Measurements from ENCODE around the gene PIGQ. TPM values are rescaled to one million over a fixed set of nuclear protein-coding genes. Genes with fewer than 3 reads are reported as not detected.
A peak's percentile ranks its signal among the peaks of the same experiment; 100 is the strongest.

PIGQ gene
- total and polyA plus RNA-seq, 2 donors (not counting 1 experiment from before 2014, with no cell fraction given), result 11.2 to 22.3 TPM

GRCh38 chr16:590188-590814 lies 20.5 kb downstream of the PIGQ start:
- DNase-seq (ENCODE audit: low read depth in 2 of 2), result peak; percentile 37 to 41
- Histone ChIP-seq H3K36me3 (ENCODE audit: control insufficient read depth, insufficient read depth, low read length) (no peaks in the 10 kb centered on the region), H3K79me2 (ENCODE audit: control insufficient read depth, insufficient read depth, low read length) (peaks cover 19% of the 10 kb centered on the region), H3K9me3 (ENCODE audit: control insufficient read depth, insufficient read depth, low read depth, low read length) (no peaks in the 10 kb centered on the region), H3K4me2 (ENCODE audit: extremely low read depth, insufficient read depth, low read length) (peak overlapping the region; percentile 99), H3K27me3 (ENCODE audit: control insufficient read depth, insufficient read depth, low read length) (no peaks in the 10 kb centered on the region), H2AFZ (ENCODE audit: low read length) (peak overlapping the region; percentile 68), H3K4me3 (replicated peaks in 1 of 4; ENCODE audit: control extremely low read depth in 1 of 4, insufficient read depth in 1 of 4, low read depth in 3 of 4, low read length in 4 of 4) (peak overlapping the region; percentile 57 to 88 (median 86)), H4K20me1 (ENCODE audit: control insufficient read depth, extremely low read depth, insufficient read depth, low read length) (no peaks in the 10 kb centered on the region), H3K4me1 (ENCODE audit: control insufficient read depth, extremely low read depth, insufficient read depth, low read length) (peaks cover 16% of the 10 kb centered on the region), H3K9ac (ENCODE audit: insufficient read depth, low read length) (peak overlapping the region; percentile 74), H3K27ac (ENCODE audit: insufficient read depth, low read length) (peak overlapping the region; percentile 61)
- TF ChIP-seq CTCF (conservative IDR thresholded peaks at IDR 0.05 in 1 of 2, IDR thresholded peaks at IDR 0.05 in 1 of 2; ENCODE audit: low read depth in 1 of 2, low read length in 2 of 2) (no peak), EZH2 (IDR thresholded peaks at IDR 0.05; ENCODE audit: low read length, missing control alignments) (no peak)

- H3K27me3 ChIP-seq (ENCODE audit: control insufficient read depth, insufficient read depth, low read length), result no peaks in the 10 kb centered on the region
- peaks cover 19% of the 10 kb centered on the region for H3K79me2 ChIP-seq (ENCODE audit: control insufficient read depth, insufficient read depth, low read length)
- H2AFZ ChIP-seq (ENCODE audit: low read length), result no peak overlapping the region
These were observed 21.0 kb downstream of the PIGQ start for GRCh38 chr16:590815-591200.

GRCh38 chr16:591231-591630 lies 21.5 kb downstream of the PIGQ start:
- Histone ChIP-seq H3K4me1 (ENCODE audit: control insufficient read depth, extremely low read depth, insufficient read depth, low read length) (peaks cover 12% of the 10 kb centered on the region), H4K20me1 (ENCODE audit: control insufficient read depth, extremely low read depth, insufficient read depth, low read length) (no peaks in the 10 kb centered on the region), H3K79me2 (ENCODE audit: control insufficient read depth, insufficient read depth, low read length) (peaks cover 22% of the 10 kb centered on the region), H3K27me3 (ENCODE audit: control insufficient read depth, insufficient read depth, low read length) (no peaks in the 10 kb centered on the region), H2AFZ (ENCODE audit: low read length) (no peak overlapping the region), H3K4me2 (ENCODE audit: extremely low read depth, insufficient read depth, low read length) (peak overlapping the region; percentile 99), H3K9me3 (ENCODE audit: control insufficient read depth, insufficient read depth, low read depth, low read length) (no peaks in the 10 kb centered on the region), H3K4me3 (replicated peaks in 1 of 4; ENCODE audit: control extremely low read depth in 1 of 4, insufficient read depth in 1 of 4, low read depth in 3 of 4, low read length in 4 of 4) (peak overlapping the region in 3 of 4 experiments; percentile 57 to 88 (median 86)), H3K27ac (ENCODE audit: insufficient read depth, low read length) (no peak overlapping the region), H3K9ac (ENCODE audit: insufficient read depth, low read length) (no peak overlapping the region), H3K36me3 (ENCODE audit: control insufficient read depth, insufficient read depth, low read length) (no peaks in the 10 kb centered on the region)
- DNase-seq (ENCODE audit: low read depth in 2 of 2), result no peak
- TF ChIP-seq CTCF (conservative IDR thresholded peaks at IDR 0.05 in 1 of 2, IDR thresholded peaks at IDR 0.05 in 1 of 2; ENCODE audit: low read depth in 1 of 2, low read length in 2 of 2), result no peak
- no peak for TF ChIP-seq EZH2 (IDR thresholded peaks at IDR 0.05; ENCODE audit: low read length, missing control alignments)

More at GRCh38 chr16:590815-591200, 21.0 kb downstream of the PIGQ start:
- Histone ChIP-seq H3K36me3 (ENCODE audit: control insufficient read depth, insufficient read depth, low read length) (no peaks in the 10 kb centered on the region), H3K9me3 (ENCODE audit: control insufficient read depth, insufficient read depth, low read depth, low read length) (no peaks in the 10 kb centered on the region), H3K4me3 (replicated peaks in 1 of 4; ENCODE audit: control extremely low read depth in 1 of 4, insufficient read depth in 1 of 4, low read depth in 3 of 4, low read length in 4 of 4) (peak overlapping the region; percentile 57 to 88 (median 86)), H3K27ac (ENCODE audit: insufficient read depth, low read length) (peak overlapping the region; percentile 61), H4K20me1 (ENCODE audit: control insufficient read depth, extremely low read depth, insufficient read depth, low read length) (no peaks in the 10 kb centered on the region), H3K9ac (ENCODE audit: insufficient read depth, low read length) (peak overlapping the region; percentile 74), H3K4me2 (ENCODE audit: extremely low read depth, insufficient read depth, low read length) (peak overlapping the region; percentile 99), H3K4me1 (ENCODE audit: control insufficient read depth, extremely low read depth, insufficient read depth, low read length) (peaks cover 13% of the 10 kb centered on the region)
- DNase-seq (ENCODE audit: low read depth in 2 of 2), result no peak
- TF ChIP-seq EZH2 (IDR thresholded peaks at IDR 0.05; ENCODE audit: low read length, missing control alignments) (no peak), CTCF (conservative IDR thresholded peaks at IDR 0.05 in 1 of 2, IDR thresholded peaks at IDR 0.05 in 1 of 2; ENCODE audit: low read depth in 1 of 2, low read length in 2 of 2) (no peak)
